ENCODE measurements around the gene EFHD1.

DNA sequence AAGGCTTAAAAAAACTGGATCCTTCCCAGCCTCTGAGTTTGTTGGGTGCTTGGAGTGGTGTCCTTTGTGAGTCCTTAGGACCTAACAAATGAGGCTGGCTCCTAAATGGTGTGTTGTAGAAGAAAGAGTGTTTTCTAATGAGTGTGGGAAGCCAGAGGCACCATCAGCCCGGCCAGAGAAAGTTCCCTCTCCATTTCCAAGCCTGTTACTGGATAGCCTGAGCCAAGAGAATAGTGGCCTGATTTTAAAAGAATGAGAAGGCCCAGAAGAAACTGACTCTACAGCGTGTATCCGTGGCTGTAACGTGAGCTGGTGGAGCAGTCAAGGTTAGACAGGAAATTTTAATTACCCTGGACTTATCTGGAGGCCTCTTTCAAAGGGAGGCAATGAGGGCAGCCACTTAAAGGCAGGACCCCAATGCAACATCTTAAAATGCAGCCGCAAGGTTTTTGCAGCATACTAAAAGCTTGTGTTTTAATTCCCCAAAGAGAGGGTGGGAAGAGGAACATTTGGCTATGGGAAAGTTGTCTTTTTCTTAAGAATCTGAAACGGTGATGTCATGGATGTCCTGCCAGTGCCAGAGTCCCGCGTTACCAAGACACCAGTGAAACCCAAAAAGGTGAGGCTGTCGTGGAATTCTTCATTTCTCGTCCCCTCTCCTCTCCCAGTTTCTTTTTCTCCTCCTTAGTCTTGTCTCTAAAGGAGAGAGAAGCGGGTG, 4.6 kb downstream of the EFHD1 start:
- no peak for TF ChIP-seq CTCF (conservative IDR thresholded peaks at IDR 0.05; ENCODE audit: low read depth, low read length)
- TF ChIP-seq EZH2 (IDR thresholded peaks at IDR 0.05; ENCODE audit: low read length, unreplicated experiment): no peak
